ENCODE results near the gene ENTPD2. TPM values are rescaled to one million over a fixed set of nuclear protein-coding genes. Genes with fewer than 3 reads are reported as not detected.
A peak's percentile ranks its signal among the peaks of the same experiment; 100 is the strongest.
"Not testable (repeated sequence)": the region's sequence is repeated elsewhere in the genome, so short reads cannot be mapped to it uniquely, and the experiment has no call there.

Gene ENTPD2
- total RNA-seq, 1 experiment from 2014 or later, result 8.3 TPM

GRCh38 chr9:137064027-137064879, 10.4 kb upstream of the ENTPD2 start:
- ChIA-PET POLR2A (interaction anchor here (0.6 kb wide), 1 partner anchor 219 kb away, joined by 7 read pairs; no protein-coding TSS in a partner anchor), CTCF (interaction anchor here (0.5 to 10.4 kb wide), 59 partner anchors 8 to 737 kb away, joined by 3 to 240 read pairs (median 5); partner anchors contain the start of genes ENTPD2, FUT7, GPSM1 and LCN8)
- TF ChIP-seq FOXK1 (CRISPR knock-in tag; IDR thresholded peaks at IDR 0.05) (0 out of 2 replicates have a peak, but pooled peaks have one; percentile 16), ZNF423 (CRISPR knock-in tag; IDR thresholded peaks at IDR 0.05) (no peak), RELA (CRISPR knock-in tag; IDR thresholded peaks at IDR 0.05; ENCODE audit: borderline replicate concordance) (no peak)
- TF ChIP-seq, protein P1, sequence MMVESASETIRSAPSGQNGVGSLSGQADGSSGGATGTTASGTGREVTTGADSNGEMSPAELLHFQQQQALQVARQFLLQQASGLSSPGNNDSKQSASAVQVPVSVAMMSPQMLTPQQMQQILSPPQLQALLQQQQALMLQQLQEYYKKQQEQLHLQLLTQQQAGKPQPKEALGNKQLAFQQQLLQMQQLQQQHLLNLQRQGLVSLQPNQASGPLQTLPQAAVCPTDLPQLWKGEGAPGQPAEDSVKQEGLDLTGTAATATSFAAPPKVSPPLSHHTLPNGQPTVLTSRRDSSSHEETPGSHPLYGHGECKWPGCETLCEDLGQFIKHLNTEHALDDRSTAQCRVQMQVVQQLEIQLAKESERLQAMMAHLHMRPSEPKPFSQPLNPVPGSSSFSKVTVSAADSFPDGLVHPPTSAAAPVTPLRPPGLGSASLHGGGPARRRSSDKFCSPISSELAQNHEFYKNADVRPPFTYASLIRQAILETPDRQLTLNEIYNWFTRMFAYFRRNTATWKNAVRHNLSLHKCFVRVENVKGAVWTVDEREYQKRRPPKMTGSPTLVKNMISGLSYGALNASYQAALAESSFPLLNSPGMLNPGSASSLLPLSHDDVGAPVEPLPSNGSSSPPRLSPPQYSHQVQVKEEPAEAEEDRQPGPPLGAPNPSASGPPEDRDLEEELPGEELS (CRISPR knock-in tag; IDR thresholded peaks at IDR 0.05), result 0 out of 2 replicates have a peak, but pooled peaks have one; percentile 19
- TF ChIP-seq, protein P2, sequence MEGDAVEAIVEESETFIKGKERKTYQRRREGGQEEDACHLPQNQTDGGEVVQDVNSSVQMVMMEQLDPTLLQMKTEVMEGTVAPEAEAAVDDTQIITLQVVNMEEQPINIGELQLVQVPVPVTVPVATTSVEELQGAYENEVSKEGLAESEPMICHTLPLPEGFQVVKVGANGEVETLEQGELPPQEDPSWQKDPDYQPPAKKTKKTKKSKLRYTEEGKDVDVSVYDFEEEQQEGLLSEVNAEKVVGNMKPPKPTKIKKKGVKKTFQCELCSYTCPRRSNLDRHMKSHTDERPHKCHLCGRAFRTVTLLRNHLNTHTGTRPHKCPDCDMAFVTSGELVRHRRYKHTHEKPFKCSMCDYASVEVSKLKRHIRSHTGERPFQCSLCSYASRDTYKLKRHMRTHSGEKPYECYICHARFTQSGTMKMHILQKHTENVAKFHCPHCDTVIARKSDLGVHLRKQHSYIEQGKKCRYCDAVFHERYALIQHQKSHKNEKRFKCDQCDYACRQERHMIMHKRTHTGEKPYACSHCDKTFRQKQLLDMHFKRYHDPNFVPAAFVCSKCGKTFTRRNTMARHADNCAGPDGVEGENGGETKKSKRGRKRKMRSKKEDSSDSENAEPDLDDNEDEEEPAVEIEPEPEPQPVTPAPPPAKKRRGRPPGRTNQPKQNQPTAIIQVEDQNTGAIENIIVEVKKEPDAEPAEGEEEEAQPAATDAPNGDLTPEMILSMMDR (IDR thresholded peaks at IDR 0.05), result peak; percentile 99
- TF ChIP-seq, protein P3, sequence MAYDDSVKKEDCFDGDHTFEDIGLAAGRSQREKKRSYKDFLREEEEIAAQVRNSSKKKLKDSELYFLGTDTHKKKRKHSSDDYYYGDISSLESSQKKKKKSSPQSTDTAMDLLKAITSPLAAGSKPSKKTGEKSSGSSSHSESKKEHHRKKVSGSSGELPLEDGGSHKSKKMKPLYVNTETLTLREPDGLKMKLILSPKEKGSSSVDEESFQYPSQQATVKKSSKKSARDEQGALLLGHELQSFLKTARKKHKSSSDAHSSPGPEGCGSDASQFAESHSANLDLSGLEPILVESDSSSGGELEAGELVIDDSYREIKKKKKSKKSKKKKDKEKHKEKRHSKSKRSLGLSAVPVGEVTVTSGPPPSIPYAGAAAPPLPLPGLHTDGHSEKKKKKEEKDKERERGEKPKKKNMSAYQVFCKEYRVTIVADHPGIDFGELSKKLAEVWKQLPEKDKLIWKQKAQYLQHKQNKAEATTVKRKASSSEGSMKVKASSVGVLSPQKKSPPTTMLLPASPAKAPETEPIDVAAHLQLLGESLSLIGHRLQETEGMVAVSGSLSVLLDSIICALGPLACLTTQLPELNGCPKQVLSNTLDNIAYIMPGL (CRISPR knock-in tag; IDR thresholded peaks at IDR 0.05), result peak; percentile 68
- TF ChIP-seq, protein P4, sequence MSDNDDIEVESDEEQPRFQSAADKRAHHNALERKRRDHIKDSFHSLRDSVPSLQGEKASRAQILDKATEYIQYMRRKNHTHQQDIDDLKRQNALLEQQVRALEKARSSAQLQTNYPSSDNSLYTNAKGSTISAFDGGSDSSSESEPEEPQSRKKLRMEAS (CRISPR knock-in tag; IDR thresholded peaks at IDR 0.05), result peak; percentile 64
- H3K36me3 Mint-ChIP-seq, result peaks cover 3% of the 10 kb centered on the region
- peak; percentile 51 for ATAC-seq
- no peak overlapping the region for H3K27ac Mint-ChIP-seq
- H3K9me3 Mint-ChIP-seq, result no peaks in the 10 kb centered on the region
- no peak overlapping the region for H3K4me3 Mint-ChIP-seq
- peaks cover 6% of the 10 kb centered on the region for H3K27me3 Mint-ChIP-seq (ENCODE audit: low read depth)
- DNase-seq (ENCODE audit: low spot score), result peak; percentile 84
- peaks cover 12% of the 10 kb centered on the region for H3K4me1 Mint-ChIP-seq

GRCh38 chr9:137063311-137064026, 9.6 kb upstream of the ENTPD2 start:
- ATAC-seq (no peak), DNase-seq (ENCODE audit: low spot score) (no peak)
- POLR2A ChIA-PET, result interaction anchor here (0.6 kb wide), 1 partner anchor 220 kb away, joined by 7 read pairs; no protein-coding TSS in a partner anchor

DNA sequence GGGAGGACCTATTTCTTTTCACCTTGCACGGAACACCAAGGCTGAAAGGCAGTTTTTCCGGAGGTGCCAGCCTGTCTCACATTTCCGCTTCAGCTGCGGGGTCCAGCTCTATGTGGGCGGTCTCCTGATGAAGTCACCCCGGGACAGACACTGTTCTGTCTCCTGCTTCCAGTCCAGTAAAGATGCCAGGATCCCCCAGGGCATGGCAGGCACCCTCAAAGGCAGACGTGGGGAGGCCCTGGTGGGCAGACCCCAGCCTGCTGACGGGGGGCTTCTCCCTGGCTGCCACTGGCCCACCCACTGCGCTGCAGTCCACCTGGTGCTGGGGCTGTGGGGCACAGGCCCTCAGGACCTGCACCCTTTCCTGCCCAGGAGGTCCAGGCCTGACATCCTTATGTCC, 8.9 kb upstream of the ENTPD2 start:
- H3K4me1 Mint-ChIP-seq; H3K27ac Mint-ChIP-seq; H3K4me3 Mint-ChIP-seq; DNase-seq (ENCODE audit: low spot score); H3K36me3 Mint-ChIP-seq; POLR2A ChIA-PET; H3K27me3 Mint-ChIP-seq (ENCODE audit: low read depth); H3K9me3 Mint-ChIP-seq; ATAC-seq: not testable (repeated sequence)
- CTCF ChIA-PET, result interaction anchor here (1.4 to 9.8 kb wide), 6 partner anchors 6 to 138 kb away, joined by 4 to 240 read pairs (median 9); partner anchors contain the start of genes ENTPD2, PAXX and TPRN

More at GRCh38 chr9:137063311-137064026, 9.6 kb upstream of the ENTPD2 start:
- Mint-ChIP-seq H3K27me3 (ENCODE audit: low read depth) (peaks cover 6% of the 10 kb centered on the region), H3K36me3 (peaks cover 3% of the 10 kb centered on the region), H3K4me3 (no peak overlapping the region), H3K9me3 (no peaks in the 10 kb centered on the region), H3K4me1 (peaks cover 8% of the 10 kb centered on the region), H3K27ac (no peak overlapping the region)
- CTCF ChIA-PET, result interaction anchor here (0.5 to 10.4 kb wide), 56 partner anchors 7 to 736 kb away, joined by 3 to 240 read pairs (median 5); partner anchors contain the start of genes ENTPD2, FUT7, GPSM1 and LCN8
- TF ChIP-seq ZNF671 (CRISPR knock-in tag; IDR thresholded peaks at IDR 0.05) (no peak), TCF7 (CRISPR knock-in tag; IDR thresholded peaks at IDR 0.05; ENCODE audit: low read depth) (no peak), MXD4 (CRISPR knock-in tag; IDR thresholded peaks at IDR 0.05; ENCODE audit: borderline replicate concordance) (no peak)
- TF ChIP-seq, protein P5, sequence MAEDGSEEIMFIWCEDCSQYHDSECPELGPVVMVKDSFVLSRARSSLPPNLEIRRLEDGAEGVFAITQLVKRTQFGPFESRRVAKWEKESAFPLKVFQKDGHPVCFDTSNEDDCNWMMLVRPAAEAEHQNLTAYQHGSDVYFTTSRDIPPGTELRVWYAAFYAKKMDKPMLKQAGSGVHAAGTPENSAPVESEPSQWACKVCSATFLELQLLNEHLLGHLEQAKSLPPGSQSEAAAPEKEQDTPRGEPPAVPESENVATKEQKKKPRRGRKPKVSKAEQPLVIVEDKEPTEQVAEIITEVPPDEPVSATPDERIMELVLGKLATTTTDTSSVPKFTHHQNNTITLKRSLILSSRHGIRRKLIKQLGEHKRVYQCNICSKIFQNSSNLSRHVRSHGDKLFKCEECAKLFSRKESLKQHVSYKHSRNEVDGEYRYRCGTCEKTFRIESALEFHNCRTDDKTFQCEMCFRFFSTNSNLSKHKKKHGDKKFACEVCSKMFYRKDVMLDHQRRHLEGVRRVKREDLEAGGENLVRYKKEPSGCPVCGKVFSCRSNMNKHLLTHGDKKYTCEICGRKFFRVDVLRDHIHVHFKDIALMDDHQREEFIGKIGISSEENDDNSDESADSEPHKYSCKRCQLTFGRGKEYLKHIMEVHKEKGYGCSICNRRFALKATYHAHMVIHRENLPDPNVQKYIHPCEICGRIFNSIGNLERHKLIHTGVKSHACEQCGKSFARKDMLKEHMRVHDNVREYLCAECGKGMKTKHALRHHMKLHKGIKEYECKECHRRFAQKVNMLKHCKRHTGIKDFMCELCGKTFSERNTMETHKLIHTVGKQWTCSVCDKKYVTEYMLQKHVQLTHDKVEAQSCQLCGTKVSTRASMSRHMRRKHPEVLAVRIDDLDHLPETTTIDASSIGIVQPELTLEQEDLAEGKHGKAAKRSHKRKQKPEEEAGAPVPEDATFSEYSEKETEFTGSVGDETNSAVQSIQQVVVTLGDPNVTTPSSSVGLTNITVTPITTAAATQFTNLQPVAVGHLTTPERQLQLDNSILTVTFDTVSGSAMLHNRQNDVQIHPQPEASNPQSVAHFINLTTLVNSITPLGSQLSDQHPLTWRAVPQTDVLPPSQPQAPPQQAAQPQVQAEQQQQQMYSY (CRISPR knock-in tag; IDR thresholded peaks at IDR 0.05), result peak; percentile 47; the same call in 1 of the 2 replicates
